H1 (cell line): ENCODE results near the gene CACNA2D1. TPM values are rescaled to one million over a fixed set of nuclear protein-coding genes. Genes with fewer than 3 reads are reported as not detected.

Experiments
- CTCF ChIA-PET: fragments of 300-600 bp; sonication (Branson Sonifier 250); formaldehyde crosslinking; loops from one replicate; lab custom pipeline; 2021; ENCODE audit not compliant: partially characterized antibody; lab: Charles Lee
- POLR2A ChIA-PET: fragments of 300-600 bp; sonication (Branson Sonifier 250); formaldehyde crosslinking; loops from one replicate; lab custom pipeline; 2021; ENCODE audit warnings: inconsistent platforms; ENCODE audit not compliant: partially characterized antibody; lab: Charles Lee
- DNase-seq, 2 experiments: peaks; one replicate each; pipeline versions ENCODE4 v3.0.0 to v3.0.0-alpha.2; 2010 to 2022; ENCODE audit warnings: low spot score in 2 of 2, low read depth in 1 of 2, mixed read lengths in 1 of 2
- FAIRE-seq: peaks from 2 replicates; lab custom pipeline; 2011; peaks lifted over from hg19 to GRCh38; lab: Jason Lieb, UNC
- H2AFZ ChIP-seq: 2 replicates; pipeline ENCODE4 v1.8.1; 2012; ENCODE audit warnings: low read length, inconsistent platforms
- H2AK5ac ChIP-seq: 2 replicates; pipeline ENCODE4 v1.6.1; 2013; ENCODE audit warnings: low read depth, low read length
- H2BK120ac ChIP-seq: replicated peaks from 2 replicates; pipeline ENCODE3; 2013; ENCODE audit warnings: low read depth, low read length, inconsistent platforms
- H2BK12ac ChIP-seq: 2 replicates; pipeline ENCODE4 v1.6.1; 2013; ENCODE audit warnings: low read depth, low read length
- H2BK15ac ChIP-seq: 2 replicates; pipeline ENCODE4 v1.6.1; 2013; ENCODE audit warnings: low read length
- H2BK20ac ChIP-seq: 2 replicates; pipeline ENCODE4 v1.6.1; 2013; ENCODE audit warnings: low read length
- H2BK5ac ChIP-seq: 2 replicates; pipeline ENCODE4 v1.6.1; 2013; ENCODE audit warnings: low read depth, low read length
- H3K14ac ChIP-seq: 2 replicates; pipeline ENCODE4 v1.6.1; 2013; ENCODE audit warnings: inconsistent platforms; ENCODE audit not compliant: insufficient read length
- H3K18ac ChIP-seq: 2 replicates; pipeline ENCODE4 v1.6.1; 2013; ENCODE audit warnings: low read length; ENCODE audit errors: extremely low read depth
- H3K23ac ChIP-seq: 2 replicates; pipeline ENCODE4 v1.6.1; 2013; ENCODE audit warnings: inconsistent platforms; ENCODE audit not compliant: insufficient read length
- H3K23me2 ChIP-seq: 2 replicates; pipeline ENCODE4 v1.6.1; 2013; ENCODE audit warnings: low read depth, low read length
- H3K27ac ChIP-seq: 2 replicates; pipeline ENCODE4 v1.6.1; 2011; ENCODE audit warnings: low read depth, low read length, inconsistent platforms
- H3K27me3 ChIP-seq, 4 experiments: replicated peaks in 1 of 4; 1 replicate in 1 of 4; 2 replicates in 3 of 4; pipeline versions ENCODE4 v1.6.1 to v1.8.1; 2011 to 2013; ENCODE audit warnings: low read length in 3 of 4, mild to moderate bottlenecking in 3 of 4, inconsistent platforms in 2 of 4, mixed read lengths in 2 of 4, moderate library complexity in 1 of 4; ENCODE audit not compliant: control insufficient read depth in 3 of 4, insufficient read depth in 3 of 4; ENCODE audit errors: extremely low read depth in 1 of 4
- H3K36me3 ChIP-seq, 4 experiments: 2 replicates each; pipeline versions ENCODE4 v1.6.1 to v1.8.1; 2011 to 2013; ENCODE audit warnings: mild to moderate bottlenecking in 4 of 4, low read length in 3 of 4, moderate library complexity in 2 of 4, control low read depth in 1 of 4, inconsistent platforms in 1 of 4; ENCODE audit not compliant: insufficient read depth in 4 of 4, control insufficient read depth in 2 of 4
- H3K4ac ChIP-seq: replicated peaks from 2 replicates; pipeline ENCODE3; 2013; ENCODE audit warnings: low read length, low read depth, mixed read lengths, inconsistent platforms; ENCODE audit not compliant: insufficient read length
- H3K4me1 ChIP-seq, 4 experiments: replicated peaks in 1 of 4; 1 replicate in 1 of 4; 2 replicates in 3 of 4; pipeline versions ENCODE4 v1.6.1 to v1.8.1; 2011 to 2013; ENCODE audit warnings: low read length in 3 of 4, inconsistent platforms in 2 of 4, mixed read lengths in 1 of 4; ENCODE audit not compliant: insufficient read depth in 4 of 4, control insufficient read depth in 3 of 4
- H3K4me2 ChIP-seq, 2 experiments: 2 replicates each; pipeline versions ENCODE4 v1.6.1 to v1.8.1; 2011 to 2013; ENCODE audit warnings: low read depth in 2 of 2, low read length in 2 of 2, control low read depth in 1 of 2, inconsistent platforms in 1 of 2, mild to moderate bottlenecking in 1 of 2; ENCODE audit not compliant: insufficient read depth in 1 of 2
- H3K4me3 ChIP-seq, 4 experiments: fragments of 200-600, 300-600 bp in 1 of 4; sonication (generic), shearing (Covaris generic), sonication (Bioruptor Twin) in 1 of 4; 2 replicates each; pipeline versions ENCODE4 v1.5.1 to v1.8.1; 2011 to 2016; ENCODE audit warnings: low read length in 4 of 4, low read depth in 3 of 4, control low read depth in 2 of 4, inconsistent platforms in 2 of 4, mild to moderate bottlenecking in 2 of 4, mixed read lengths in 1 of 4, moderate library complexity in 1 of 4; ENCODE audit not compliant: insufficient read depth in 2 of 4; ENCODE audit errors: extremely low read depth in 1 of 4
- H3K56ac ChIP-seq: replicated peaks from 2 replicates; pipeline ENCODE3; 2013; ENCODE audit warnings: low read depth, mild to moderate bottlenecking, mixed read lengths, low read length, inconsistent platforms; ENCODE audit not compliant: insufficient read length
- H3K79me1 ChIP-seq: 2 replicates; pipeline ENCODE4 v1.6.1; 2013; ENCODE audit warnings: low read depth, low read length, control low read depth
- H3K79me2 ChIP-seq, 2 experiments: 2 replicates each; pipeline versions ENCODE4 v1.6.1 to v1.8.1; 2012 to 2013; ENCODE audit warnings: low read length in 2 of 2, mild to moderate bottlenecking in 2 of 2, inconsistent platforms in 1 of 2; ENCODE audit not compliant: insufficient read depth in 2 of 2, control insufficient read depth in 1 of 2
- H3K9ac ChIP-seq, 4 experiments: replicated peaks in 1 of 4; 1 replicate in 1 of 4; 2 replicates in 3 of 4; pipeline versions ENCODE4 v1.6.1 to v1.8.1; 2011 to 2013; ENCODE audit warnings: low read depth in 3 of 4, low read length in 3 of 4, control low read depth in 2 of 4, mild to moderate bottlenecking in 2 of 4, moderate library complexity in 2 of 4, inconsistent platforms in 1 of 4; ENCODE audit errors: extremely low read depth in 1 of 4
- H3K9me3 ChIP-seq, 2 experiments: 2 replicates each; pipeline versions ENCODE4 v1.6.1 to v1.8.1; 2012 to 2013; ENCODE audit warnings: mild to moderate bottlenecking in 2 of 2, moderate library complexity in 2 of 2, control low read depth in 1 of 2, inconsistent platforms in 1 of 2, low read depth in 1 of 2, low read length in 1 of 2, mixed read lengths in 1 of 2; ENCODE audit not compliant: insufficient read depth in 2 of 2
- H4K20me1 ChIP-seq, 2 experiments: replicated peaks in 1 of 2; 2 replicates each; pipeline versions ENCODE3 to v1.8.1; 2011 to 2013; ENCODE audit warnings: inconsistent platforms in 2 of 2, low read length in 2 of 2, mild to moderate bottlenecking in 1 of 2; ENCODE audit not compliant: insufficient read depth in 2 of 2, control insufficient read depth in 1 of 2
- H4K5ac ChIP-seq: 2 replicates; pipeline ENCODE4 v1.6.1; 2013; ENCODE audit warnings: low read length, low read depth, mixed read lengths, inconsistent platforms; ENCODE audit not compliant: insufficient read length
- H4K8ac ChIP-seq: 2 replicates; pipeline ENCODE4 v1.8.0; 2013; ENCODE audit warnings: mild to moderate bottlenecking, moderate library complexity, low read length, inconsistent platforms; ENCODE audit not compliant: insufficient read depth; ENCODE audit errors: extremely low read depth
- H4K91ac ChIP-seq: replicated peaks from 2 replicates; pipeline ENCODE3; 2013; ENCODE audit warnings: low read length, mixed read lengths, inconsistent platforms; ENCODE audit not compliant: insufficient read length
- EZH2 ChIP-seq: fragments of 200-600 bp; sonication (generic); IDR thresholded peaks from 2 replicates; pipeline ENCODE4 v1.7.1; 2012; ENCODE audit warnings: low read depth, mild to moderate bottlenecking, moderate library complexity, low read length, inconsistent platforms; ENCODE audit not compliant: severe bottlenecking
- MAFK ChIP-seq: IDR thresholded peaks from 2 replicates; pipeline ENCODE4 v1.6.1; 2012; ENCODE audit warnings: low read depth, mild to moderate bottlenecking, improper control_type of control experiment, low read length
- NANOG ChIP-seq: IDR thresholded peaks from 2 replicates; pipeline ENCODE4 v1.6.1; 2011; ENCODE audit warnings: low read length, low read depth, mild to moderate bottlenecking, inconsistent platforms; ENCODE audit not compliant: insufficient read depth, poor library complexity, severe bottlenecking
- RBBP5 ChIP-seq: IDR thresholded peaks from 2 replicates; pipeline ENCODE4 v1.7.1; 2012; ENCODE audit warnings: low read depth, mild to moderate bottlenecking, inconsistent platforms, low read length, moderate library complexity, borderline replicate concordance
- WGBS, 2 experiments: shearing (Covaris generic) in 1 of 2; methylation state at CpG; one replicate each; pipeline versions ENCODE4 v1.1.6 to v1.1.7; 2013 to 2015; ENCODE audit warnings: low lambda C conversion rate in 2 of 2, mixed read lengths in 2 of 2, inconsistent platforms in 1 of 2, low coverage in 1 of 2, missing lambda C conversion rate in 1 of 2; ENCODE audit not compliant: insufficient replicate concordance in 2 of 2, insufficient coverage in 1 of 2, insufficient read length in 1 of 2; ENCODE audit errors: extremely low coverage in 1 of 2, missing lambda C conversion rate in 1 of 2; 5-methylcytosine and 5-hydroxymethylcytosine counted together
- polyA plus RNA-seq, 7 experiments: library from polyadenylated mRNA; depleted of rRNA in 3 of 7; stranded (reverse) in 5 of 7; unstranded in 2 of 7; fragments of >200 nt in 5 of 7; fragments of 200-250 nt in 2 of 7; gene quantifications; 1 replicate in 5 of 7; 2 replicates in 1 of 7; 4 replicates in 1 of 7; pipeline versions ENCODE4 v1.2.1 to v1.2.3, GENCODE V29; 2011 to 2013; ENCODE audit warnings: missing spikeins in 2 of 7, mixed read lengths in 2 of 7
- total RNA-seq: library from RNA; stranded (reverse); fragmentation: NEBNext Ultra II Directional; extraction: Animal tissue kit (Norgen Biotek cat#: 25700); gene quantifications from 2 replicates; pipeline ENCODE4 v1.2.1, GENCODE V29; 2021
- TF ChIP-seq, protein P1 (sequence below): IDR thresholded peaks from 2 replicates; pipeline ENCODE4 v1.6.1; 2012; ENCODE audit warnings: inconsistent platforms

The CACNA2D1 gene
- total and polyA plus RNA-seq, 2 of the 8 experiments (the other 6 are each of a cell fraction or from before 2014, with no cell fraction given) = 4.3 to 27.3 TPM

DNA sequence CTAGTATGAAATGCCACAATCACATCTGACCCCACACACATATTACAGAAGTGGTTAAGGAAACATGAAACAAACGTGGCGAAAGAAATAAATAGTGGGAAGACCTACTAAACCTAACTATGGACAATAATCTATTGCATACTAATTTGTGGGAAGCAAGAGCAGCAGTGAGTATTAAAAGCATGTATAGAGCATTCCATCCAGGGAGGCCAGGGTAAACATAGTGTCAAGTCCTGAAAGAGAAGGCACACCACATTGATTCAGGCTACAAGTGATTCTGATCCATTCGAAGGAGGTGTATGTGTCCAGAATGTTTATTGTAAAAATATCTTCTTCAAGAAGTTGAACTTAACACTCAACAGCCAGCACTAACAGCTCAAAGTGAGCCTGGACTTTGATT lies 29.2 kb downstream of the CACNA2D1 start:
- H3K4me3 ChIP-seq = no peak overlapping the region
- no peak overlapping the region for H2AFZ ChIP-seq
- no peak overlapping the region for H4K91ac ChIP-seq
- no peak overlapping the region for H2BK5ac ChIP-seq
- 89% methylated on average over 3 of the region's 3 CpGs; no CpG with 5 or more reads in 1 of the 2 experiments for WGBS, 2 experiments
- H4K5ac ChIP-seq = no peak overlapping the region
- H3K23me2 ChIP-seq = no peaks in the 10 kb centered on the region
- FAIRE-seq = no peak
- POLR2A ChIA-PET = no interaction called here
- DNase-seq = no peak
- H3K4ac ChIP-seq = no peak overlapping the region
- no peak overlapping the region for H3K4me2 ChIP-seq
- H2BK15ac ChIP-seq = no peak overlapping the region
- no peaks in the 10 kb centered on the region for H3K27me3 ChIP-seq
- no peak overlapping the region for H2BK120ac ChIP-seq
- no peak overlapping the region for H3K9ac ChIP-seq
- no peaks in the 10 kb centered on the region for H3K79me1 ChIP-seq
- no peaks in the 10 kb centered on the region for H3K9me3 ChIP-seq
- TF ChIP-seq, protein P1, sequence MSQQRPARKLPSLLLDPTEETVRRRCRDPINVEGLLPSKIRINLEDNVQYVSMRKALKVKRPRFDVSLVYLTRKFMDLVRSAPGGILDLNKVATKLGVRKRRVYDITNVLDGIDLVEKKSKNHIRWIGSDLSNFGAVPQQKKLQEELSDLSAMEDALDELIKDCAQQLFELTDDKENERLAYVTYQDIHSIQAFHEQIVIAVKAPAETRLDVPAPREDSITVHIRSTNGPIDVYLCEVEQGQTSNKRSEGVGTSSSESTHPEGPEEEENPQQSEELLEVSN = no peak
- TF ChIP-seq EZH2 (no peak), NANOG (no peak), RBBP5 (no peak), MAFK (no peak)
- H4K20me1 ChIP-seq = no peaks in the 10 kb centered on the region
- no peak overlapping the region for H3K14ac ChIP-seq
- H2BK20ac ChIP-seq = no peak overlapping the region
- peaks cover 0 to 4% (median 1%) of the 10 kb centered on the region in 4 experiments; a peak in 1 of 7 replicates for H3K4me1 ChIP-seq
- no peak overlapping the region for H3K56ac ChIP-seq
- no peak overlapping the region for H4K8ac ChIP-seq
- no peak overlapping the region for H3K23ac ChIP-seq
- no peak overlapping the region for H3K27ac ChIP-seq
- H3K79me2 ChIP-seq = peaks cover 0 to 16% of the 10 kb centered on the region in 2 experiments; a peak in 2 of 4 replicates
- H3K18ac ChIP-seq = no peak overlapping the region
- CTCF ChIA-PET = no interaction called here
- no peak overlapping the region for H2BK12ac ChIP-seq
- H3K36me3 ChIP-seq = no peaks in the 10 kb centered on the region
- H2AK5ac ChIP-seq = no peak overlapping the region
